ENCODE data around the gene BMPR1A.
"Not testable (repeated sequence)": the region's sequence is repeated elsewhere in the genome, so short reads cannot be mapped to it uniquely, and the experiment has no call there.

The BMPR1A gene

DNA sequence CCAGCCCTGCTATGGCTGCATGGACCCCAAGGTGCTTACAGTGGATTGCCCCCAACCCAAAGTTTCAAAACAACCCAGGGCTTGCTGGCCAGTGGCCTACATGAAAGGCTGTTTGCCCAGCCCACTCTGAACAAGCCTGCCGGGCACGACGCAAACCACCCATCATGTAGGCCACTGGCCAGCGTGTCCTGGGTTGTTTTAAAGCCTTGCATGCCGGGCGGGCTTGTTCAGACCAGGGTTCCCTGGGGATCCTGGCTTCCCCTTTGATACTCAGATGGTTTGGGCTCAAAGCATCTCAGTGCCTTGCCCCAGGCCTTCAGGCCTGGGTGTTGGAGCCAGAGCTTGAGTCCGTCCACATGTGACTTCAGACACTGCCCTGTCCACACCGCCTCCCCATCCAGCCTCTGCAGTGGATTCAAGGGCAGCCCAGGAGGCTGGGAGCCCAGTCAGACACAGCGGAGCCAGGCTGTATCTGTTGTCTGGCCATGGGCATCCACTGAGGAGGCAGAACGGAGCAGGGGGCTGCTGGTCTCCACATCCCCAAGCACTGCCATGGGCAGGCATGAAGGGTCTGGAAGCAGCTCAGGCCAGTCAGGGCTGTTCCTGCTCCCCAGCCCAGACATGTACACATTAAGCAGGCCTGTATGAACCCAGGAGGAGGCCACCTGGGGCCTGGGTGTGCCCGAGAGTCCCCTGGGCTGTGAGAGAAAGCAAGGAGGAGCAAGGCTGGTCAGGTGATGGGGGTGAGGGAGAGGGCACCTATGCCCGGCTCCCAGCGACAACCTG lies 207.8 kb downstream of the BMPR1A start:
- FAIRE-seq (no peak), DNase-seq (ENCODE audit: low spot score) (no peak)

DNA sequence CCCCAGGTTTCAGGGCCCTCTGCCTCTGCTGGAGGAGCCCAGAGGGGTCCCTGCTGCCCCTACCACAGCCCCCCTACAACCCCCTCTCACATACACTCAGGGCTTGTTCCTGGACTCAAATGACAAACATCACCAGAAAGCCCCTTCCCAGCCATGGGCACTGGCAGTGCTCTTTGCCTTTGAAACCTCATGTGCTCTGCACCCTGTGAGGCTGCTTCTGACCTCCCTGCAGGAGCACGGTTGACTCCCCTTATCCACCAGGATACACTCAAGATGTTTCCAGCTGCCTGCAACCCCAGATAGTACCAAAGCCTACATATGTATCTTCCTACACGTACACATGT lies 208.4 kb downstream of the BMPR1A start:
- no peak for FAIRE-seq
- no peak for DNase-seq (ENCODE audit: low spot score)

DNA sequence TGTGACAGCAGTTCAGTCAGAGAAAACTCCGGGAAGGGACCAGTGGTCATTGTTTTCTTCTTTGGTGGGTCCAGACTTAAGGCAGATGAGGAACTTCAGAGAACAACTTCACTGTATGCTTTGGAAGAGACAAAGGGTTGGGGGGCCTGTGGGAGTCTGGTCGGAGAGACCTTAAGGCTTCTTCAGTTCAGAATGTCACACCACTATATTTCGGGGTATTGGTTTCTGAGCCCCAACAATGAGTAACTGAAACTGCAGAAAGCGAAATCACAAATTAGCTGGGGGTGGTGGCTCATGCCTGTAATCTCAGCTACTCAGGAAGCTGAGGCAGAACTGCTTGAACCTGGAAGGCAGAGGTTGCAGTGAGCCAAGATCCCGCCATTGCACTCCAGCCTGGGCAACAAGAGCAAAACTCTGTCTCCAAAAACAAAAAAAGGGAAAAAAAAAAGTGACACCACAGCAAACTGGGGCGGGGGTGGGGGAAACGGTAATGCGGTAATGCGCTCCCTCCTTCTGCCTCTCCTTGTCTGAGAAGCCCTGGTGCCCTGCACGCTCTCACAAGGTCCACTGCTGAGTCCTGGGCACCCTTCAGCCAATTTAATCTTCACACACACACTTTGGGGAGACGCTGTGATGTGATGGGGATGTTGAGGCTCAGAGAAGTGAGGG lies 209.7 kb downstream of the BMPR1A start:
- DNase-seq (ENCODE audit: low spot score) (no peak), FAIRE-seq (no peak)

GRCh38 chr10:86967481-86967941 lies 211.1 kb downstream of the BMPR1A start:
- FAIRE-seq (no peak), DNase-seq (ENCODE audit: low spot score) (no peak)

DNA sequence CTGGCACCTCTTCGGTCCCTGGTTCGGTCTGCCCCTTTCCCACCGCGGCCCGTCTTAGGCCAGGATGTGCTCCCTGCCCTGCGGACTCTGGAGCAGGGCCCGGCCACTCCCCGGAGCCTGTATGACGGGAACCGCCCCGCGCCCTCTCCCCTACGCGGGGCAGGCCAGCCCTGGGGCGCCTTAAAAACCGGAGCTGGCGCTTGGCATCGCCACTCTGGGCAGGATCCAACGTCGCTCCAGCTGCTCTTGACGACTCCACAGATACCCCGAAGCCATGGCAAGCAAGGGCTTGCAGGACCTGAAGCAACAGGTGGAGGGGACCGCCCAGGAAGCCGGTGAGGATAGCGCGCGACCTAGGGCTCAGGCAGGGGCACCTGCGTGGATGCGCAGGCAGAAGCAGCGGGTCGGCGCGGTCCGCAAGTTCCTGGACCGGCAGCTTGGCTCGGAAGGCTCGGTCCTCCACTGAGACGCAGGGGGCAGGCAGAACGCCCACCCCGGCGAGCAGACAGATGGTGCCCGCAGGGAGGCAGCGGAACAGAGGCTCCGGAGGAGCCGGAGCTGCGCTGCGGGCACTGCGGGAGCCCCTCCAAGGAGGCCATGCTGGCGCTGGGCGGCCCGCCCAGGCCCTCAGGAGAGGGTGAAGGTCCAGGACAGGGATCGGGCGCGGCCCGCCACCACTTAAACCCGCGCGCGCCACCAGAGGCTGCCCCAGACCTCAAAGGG lies 212.0 kb downstream of the BMPR1A start, which contains the start of gene ADIRF:
TSS of gene ADIRF (plus strand) at position 212 of the 723 bp plus-strand sequence. CDS start at position 275, 63 bp downstream.
- no peak for DNase-seq (ENCODE audit: low spot score)
- no peak for FAIRE-seq

- FAIRE-seq (no peak), DNase-seq (ENCODE audit: low spot score) (no peak)
These were observed 212.6 kb downstream of the BMPR1A start for GRCh38 chr10:86968994-86969355.

- DNase-seq (ENCODE audit: low spot score) (no peak), FAIRE-seq (no peak)
These were observed 213.1 kb downstream of the BMPR1A start for GRCh38 chr10:86969421-86970041.

- FAIRE-seq, result no peak
- DNase-seq (ENCODE audit: low spot score), result peak; percentile 76
These were observed 214.0 kb downstream of the BMPR1A start for GRCh38 chr10:86970162-86970981.

- DNase-seq (ENCODE audit: low spot score) (no peak), FAIRE-seq (no peak)
These were observed 214.5 kb downstream of the BMPR1A start for GRCh38 chr10:86970982-86971231.

GRCh38 chr10:86971232-86971991 lies 215.0 kb downstream of the BMPR1A start:
- peak; percentile 93 for FAIRE-seq

DNA sequence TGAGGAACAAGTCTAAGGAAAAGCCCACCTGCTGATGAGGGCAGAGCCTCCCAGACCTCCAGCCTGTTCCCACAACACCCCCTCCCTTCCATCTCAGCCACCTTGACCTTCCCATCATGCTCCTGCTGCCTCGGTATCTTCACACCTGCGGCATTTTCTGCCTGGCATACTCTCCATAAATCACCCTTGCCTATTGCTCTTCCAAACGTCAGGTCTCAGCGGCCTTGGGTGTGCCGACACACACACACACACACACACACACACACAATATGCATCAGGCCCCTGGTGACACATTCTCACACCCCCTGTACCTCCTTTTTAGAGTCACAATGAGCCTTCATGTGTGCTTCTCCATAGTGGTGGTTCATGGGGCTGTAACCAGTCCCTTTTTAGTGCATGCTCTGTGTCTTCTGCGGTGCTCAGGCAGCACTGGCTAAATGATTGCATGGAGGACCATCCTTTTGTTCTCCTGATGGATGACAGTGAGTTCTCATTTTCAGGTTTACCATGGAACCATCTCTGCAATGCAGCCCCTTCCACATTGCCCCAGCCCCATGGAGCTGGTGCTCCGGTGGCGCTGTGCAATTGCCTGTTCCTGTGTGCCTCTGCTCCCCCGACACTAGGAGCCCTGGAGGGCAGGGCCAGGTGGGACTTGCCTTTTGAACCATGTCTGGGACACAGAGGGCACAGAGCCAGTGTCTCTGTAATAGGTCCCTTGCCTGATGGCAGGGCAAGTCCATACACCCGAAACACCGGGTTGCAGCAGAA lies 216.4 kb downstream of the BMPR1A start:
- DNase-seq (ENCODE audit: low spot score), result no peak
- no peak for FAIRE-seq

More at GRCh38 chr10:86971232-86971991, 215.0 kb downstream of the BMPR1A start:
- peak; percentile 94 for DNase-seq (ENCODE audit: low spot score)

- DNase-seq (ENCODE audit: low spot score) (no peak), FAIRE-seq (no peak)
These were observed 218.1 kb downstream of the BMPR1A start for GRCh38 chr10:86974484-86974883.

GRCh38 chr10:86976362-86977056 lies 220.1 kb downstream of the BMPR1A start:
- DNase-seq (ENCODE audit: low spot score) (no peak), FAIRE-seq (no peak)

DNA sequence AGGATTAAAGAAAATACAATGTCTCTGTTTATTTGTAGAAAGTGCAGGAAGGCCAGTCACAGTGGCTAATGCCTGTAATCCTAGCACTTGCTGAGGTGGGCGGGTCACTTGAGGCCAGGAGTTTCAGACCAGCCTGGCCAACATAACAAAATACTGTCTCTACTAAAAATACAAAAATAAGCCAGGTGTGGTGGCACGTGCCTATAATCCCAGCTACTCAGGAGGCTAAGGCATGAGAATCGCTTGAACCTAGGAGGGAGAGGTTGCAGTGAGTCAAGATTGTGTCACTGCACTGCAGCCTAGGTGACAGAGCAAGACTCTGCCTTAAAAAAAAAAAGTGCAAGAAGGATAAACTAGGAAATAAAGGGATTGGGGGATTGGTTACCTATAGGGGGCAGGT lies 222.0 kb downstream of the BMPR1A start:
- DNase-seq (ENCODE audit: low spot score); FAIRE-seq: not testable (repeated sequence)

- FAIRE-seq, result no peak
These were observed 222.9 kb downstream of the BMPR1A start for GRCh38 chr10:86979296-86979818.

DNA sequence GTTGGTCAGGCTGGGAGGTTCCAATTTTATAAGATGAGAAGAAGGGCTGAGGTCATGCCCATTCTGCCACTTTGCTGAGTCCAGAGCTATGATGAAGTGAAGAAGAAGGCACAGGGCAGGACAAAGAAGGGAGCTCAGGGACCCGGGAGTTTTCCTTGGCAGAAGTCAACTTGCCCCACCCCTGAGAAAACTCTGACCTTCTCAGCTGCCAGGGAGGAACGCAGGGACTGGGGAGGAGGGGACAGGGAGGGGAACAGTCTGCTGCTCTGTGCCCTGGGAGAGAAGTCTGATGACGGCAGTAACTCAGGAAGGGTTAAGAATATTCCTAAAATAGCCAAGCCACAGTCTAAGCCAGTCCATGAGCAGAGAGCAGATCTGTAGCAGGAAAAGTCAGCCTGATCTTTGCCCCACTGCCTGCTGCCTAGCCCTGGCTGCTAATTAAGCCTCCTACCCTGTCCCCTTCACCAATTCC lies 223.6 kb downstream of the BMPR1A start:
- DNase-seq (ENCODE audit: low spot score) (no peak), FAIRE-seq (no peak)

More at GRCh38 chr10:86979296-86979818, 222.9 kb downstream of the BMPR1A start:
- no peak for DNase-seq (ENCODE audit: low spot score)

DNA sequence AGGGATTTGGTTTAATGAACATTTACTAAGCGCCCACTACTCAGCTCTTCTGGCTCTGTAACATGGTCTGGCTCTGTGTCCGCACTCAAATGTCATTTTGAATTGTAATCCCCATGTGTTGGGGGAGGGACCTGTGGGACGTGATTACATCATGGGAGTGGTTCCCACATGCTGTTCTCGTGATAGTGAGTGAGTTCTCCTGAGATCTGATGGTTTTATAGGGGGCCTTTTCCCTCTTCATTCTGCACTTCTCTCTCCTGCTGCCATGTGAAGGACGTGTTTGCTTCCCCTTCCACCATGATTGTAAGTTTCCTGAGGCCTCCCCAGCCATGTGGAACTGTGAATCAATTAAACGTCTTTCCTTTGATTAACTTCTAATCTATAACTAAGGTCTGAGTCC lies 224.6 kb downstream of the BMPR1A start:
- not testable (repeated sequence) for DNase-seq (ENCODE audit: low spot score); FAIRE-seq

GRCh38 chr10:86981716-86982115 lies 225.3 kb downstream of the BMPR1A start:
- DNase-seq (ENCODE audit: low spot score) (no peak), FAIRE-seq (no peak)
